HepG2 (cell line): Measurements from ENCODE around the gene CYBB. TPM values are rescaled to one million over a fixed set of nuclear protein-coding genes. Genes with fewer than 3 reads are reported as not detected.

ENCODE experiments used
- ATAC-seq: fragments of 200-7000 bp; cut with Tn5 transposase; 3 replicates; pipeline ENCODE4 v1.9.1; 2020; ENCODE audit warnings: mild to moderate bottlenecking, moderate library complexity
- BruUV-seq: library from RNA; stranded (reverse); fragments of 400-500 nt; replicated peaks from 2 replicates; lab custom pipeline; 2021; lab: Mats Ljungman, UMichigan
- CTCF ChIA-PET: fragments of 300-600 bp; formaldehyde crosslinking; extraction: SDS; loops from one replicate; lab custom pipeline; 2021; ENCODE audit warnings: low total read pairs, inconsistent platforms, low intra/inter-chr PET ratio; lab: Yijun Ruan, JAX
- POLR2A ChIA-PET: fragments of 350-600 bp; sonication (Branson Sonifier 250); formaldehyde crosslinking; loops from one replicate; lab custom pipeline; 2020; ENCODE audit warnings: antibody characterized with exemption, inconsistent platforms; lab: Yijun Ruan, JAX
- DNase-seq: peaks from one replicate; pipeline ENCODE4 v3.0.0-alpha.2; 2015; ENCODE audit warnings: low spot score
- FAIRE-seq: peaks from 3 replicates; lab custom pipeline; 2011; peaks lifted over from hg19 to GRCh38; lab: Jason Lieb, UNC
- H2AFZ ChIP-seq: one replicate; pipeline ENCODE4 v1.6.1; 2011; ENCODE audit warnings: low read length, inconsistent platforms
- H3K27ac ChIP-seq: fragments of 300-600 bp; 3 replicates; pipeline ENCODE4 v1.8.0; 2011; ENCODE audit warnings: mixed run types, mild to moderate bottlenecking, mixed read lengths, low read length, inconsistent platforms; ENCODE audit not compliant: insufficient read depth; ENCODE audit errors: extremely low read length
- H3K27me3 ChIP-seq, 2 experiments: fragments of 200-600 bp in 1 of 2; 2 replicates in 1 of 2; 3 replicates in 1 of 2; pipeline versions ENCODE4 v1.6.0 to v1.8.0; 2011; ENCODE audit warnings: low read length in 2 of 2, mild to moderate bottlenecking in 2 of 2, moderate library complexity in 2 of 2, inconsistent platforms in 1 of 2; ENCODE audit not compliant: insufficient read depth in 2 of 2, control insufficient read depth in 1 of 2
- H3K36me3 ChIP-seq, 2 experiments: fragments of 200-600 bp in 1 of 2; replicated peaks in 1 of 2; 2 replicates in 1 of 2; 3 replicates in 1 of 2; pipeline versions ENCODE4 v1.5.1 to v1.8.0; 2011; ENCODE audit warnings: low read length in 2 of 2, inconsistent platforms in 1 of 2; ENCODE audit not compliant: insufficient read depth in 2 of 2, control insufficient read depth in 1 of 2
- H3K4me1 ChIP-seq: 2 replicates; pipeline ENCODE4 v1.5.1; 2012; ENCODE audit warnings: low read length, inconsistent platforms; ENCODE audit not compliant: insufficient read depth
- H3K4me2 ChIP-seq: 2 replicates; pipeline ENCODE4 v1.6.0; 2011; ENCODE audit warnings: low read depth, low read length, inconsistent platforms
- H3K4me3 ChIP-seq, 3 experiments: fragments of 200-600 bp in 1 of 3; sonication (generic), shearing (Covaris generic) in 1 of 3; replicated peaks in 1 of 3; 2 replicates each; pipeline ENCODE4 v1.5.1; 2011 to 2016; ENCODE audit warnings: low read length in 3 of 3, inconsistent platforms in 2 of 3, low read depth in 2 of 3, mild to moderate bottlenecking in 2 of 3, control low read depth in 1 of 3, mixed read lengths in 1 of 3; ENCODE audit not compliant: insufficient read depth in 1 of 3
- H3K79me2 ChIP-seq: one replicate; pipeline ENCODE4 v1.6.1; 2011; ENCODE audit warnings: low read length, inconsistent platforms; ENCODE audit not compliant: insufficient read depth
- H3K9ac ChIP-seq: 2 replicates; pipeline ENCODE4 v1.6.0; 2011; ENCODE audit warnings: mild to moderate bottlenecking, low read depth, low read length, inconsistent platforms; ENCODE audit not compliant: insufficient read depth
- H3K9me3 ChIP-seq: 2 replicates; pipeline ENCODE4 v1.5.1; 2012; ENCODE audit warnings: mild to moderate bottlenecking, low read length
- H4K20me1 ChIP-seq: 2 replicates; pipeline ENCODE4 v1.6.0; 2011; ENCODE audit warnings: inconsistent platforms, mild to moderate bottlenecking, low read length, moderate library complexity; ENCODE audit not compliant: insufficient read depth
- ATF1 ChIP-seq: IDR thresholded peaks from 2 replicates; pipeline ENCODE4 v1.6.1; 2016; ENCODE audit warnings: mild to moderate bottlenecking, control low read depth
- BHLHE40 ChIP-seq: IDR thresholded peaks from 2 replicates; pipeline ENCODE4 v1.6.1; 2011; ENCODE audit warnings: low read length, improper control_type of control experiment
- CREB1 ChIP-seq, 2 experiments: fragments of 450-650 bp in 1 of 2; IDR thresholded peaks; 2 replicates each; pipeline ENCODE4 v1.6.1; 2016 to 2017; ENCODE audit warnings: control low read depth in 1 of 2, mild to moderate bottlenecking in 1 of 2, missing compliant biosample characterization in 1 of 2, missing genetic modification characterization in 1 of 2
- FOXK1 ChIP-seq: sonication (generic); formaldehyde crosslinking; IDR thresholded peaks from 2 replicates; pipeline ENCODE4 v1.4.0; 2020; ENCODE audit warnings: low read depth, missing genetic modification reagents, borderline replicate concordance
- MIER2 ChIP-seq: IDR thresholded peaks from 2 replicates; pipeline ENCODE4 v1.6.1; 2016; ENCODE audit warnings: missing biosample characterization, missing genetic modification reagents
- NR3C1 ChIP-seq: sonication (generic); formaldehyde crosslinking; IDR thresholded peaks from 2 replicates; pipeline ENCODE4 v1.4.0; 2020; ENCODE audit warnings: missing genetic modification reagents
- SKI ChIP-seq: fragments of 450-650 bp; IDR thresholded peaks from one replicate; pipeline ENCODE4 v1.6.1; 2018; ENCODE audit warnings: mild to moderate bottlenecking; ENCODE audit not compliant: partially characterized antibody
- SNAPC5 ChIP-seq: sonication (generic); formaldehyde crosslinking; IDR thresholded peaks from 2 replicates; pipeline ENCODE4 v1.8.1; 2023; ENCODE audit warnings: mild to moderate bottlenecking, missing genetic modification reagents, borderline replicate concordance
- TIGD3 ChIP-seq: sonication (generic); formaldehyde crosslinking; IDR thresholded peaks from 2 replicates; pipeline ENCODE4 v1.5.1; 2020; ENCODE audit warnings: mild to moderate bottlenecking, missing genetic modification reagents, borderline replicate concordance
- ZFP41 ChIP-seq: sonication (generic); formaldehyde crosslinking; IDR thresholded peaks from 2 replicates; pipeline ENCODE4 v1.4.0; 2020; ENCODE audit warnings: mild to moderate bottlenecking, missing genetic modification reagents, borderline replicate concordance
- ZNF160 ChIP-seq: sonication (generic); formaldehyde crosslinking; IDR thresholded peaks from 2 replicates; pipeline ENCODE4 v1.8.0; 2022; ENCODE audit warnings: mild to moderate bottlenecking, inconsistent platforms, missing genetic modification reagents
- ZNF567 ChIP-seq: sonication (generic); formaldehyde crosslinking; IDR thresholded peaks from 2 replicates; pipeline ENCODE4 v1.8.1; 2023; ENCODE audit warnings: mild to moderate bottlenecking, missing genetic modification reagents, borderline replicate concordance
- ZNF644 ChIP-seq: IDR thresholded peaks from 2 replicates; pipeline ENCODE4 v1.6.1; 2016; ENCODE audit warnings: low read depth
- ZNF660 ChIP-seq: sonication (generic); formaldehyde crosslinking; IDR thresholded peaks from 2 replicates; pipeline ENCODE4 v1.5.1; 2020; ENCODE audit warnings: mild to moderate bottlenecking, low read depth, missing genetic modification reagents, borderline replicate concordance
- ZSCAN30 ChIP-seq: sonication (generic); formaldehyde crosslinking; IDR thresholded peaks from 2 replicates; pipeline ENCODE4 v1.5.0; 2020; ENCODE audit warnings: mild to moderate bottlenecking, missing genetic modification reagents
- ZSCAN9 ChIP-seq: IDR thresholded peaks from 2 replicates; pipeline ENCODE4 v1.6.1; 2016; ENCODE audit warnings: borderline replicate concordance
- in situ Hi-C: cut with HindIII; loops from 2 replicates; pipeline ENCODE4 v1.10.0; 2017; ENCODE audit warnings: low pct_unique_long_range_greater_than_20kb; ENCODE audit not compliant: extremely low pct_ligation_motif_present
- intact Hi-C: fragments of 100-400 bp; cut with micrococcal nuclease; formaldehyde crosslinking; loops from one replicate; pipeline ENCODE4 v1.10.0; 2022; ENCODE audit not compliant: unreplicated experiment
- polyA plus RNA-seq, 8 experiments: library from polyadenylated mRNA; depleted of rRNA in 3 of 8; stranded (reverse) in 7 of 8; unstranded in 1 of 8; fragments of >200 nt; fragmentation: Illumina TruSeq in 4 of 8; extraction: Trizol in 4 of 8; gene quantifications; 2 replicates each; pipeline versions ENCODE4 v1.2.1 to v1.2.3, GENCODE V29; 2011 to 2016; ENCODE audit warnings: low read depth in 4 of 8, missing spikeins in 1 of 8, mixed read lengths in 1 of 8; ENCODE audit not compliant: insufficient read depth in 1 of 8
- total RNA-seq, 5 experiments: library from RNA; depleted of rRNA; stranded (reverse); fragments of >200 nt; fragmentation: Illumina TruSeq; extraction: Trizol; gene quantifications; 2 replicates each; pipeline ENCODE4 v1.2.3, GENCODE V29; 2016; ENCODE audit warnings: low read depth in 1 of 5

Gene CYBB
- total and polyA plus RNA-seq, 2 of the 13 experiments (the other 11 are each of a cell fraction or from before 2014, with no cell fraction given) = not detected

- ATAC-seq (no peak), DNase-seq (no peak), FAIRE-seq (no peak)
- TF ChIP-seq NR3C1 (CRISPR knock-in tag) (no peak), ZNF567 (CRISPR knock-in tag) (no peak), ZSCAN9 (CRISPR knock-in tag) (no peak), MIER2 (CRISPR knock-in tag) (no peak), SKI (no peak), ZNF644 (no peak), ZNF160 (CRISPR knock-in tag) (no peak), TIGD3 (CRISPR knock-in tag) (no peak), ZSCAN30 (CRISPR knock-in tag) (no peak), CREB1 (IDR thresholded peaks at IDR 0.05) (no peak), CREB1 (CRISPR knock-in tag; IDR thresholded peaks at IDR 0.05) (no peak), FOXK1 (CRISPR knock-in tag) (no peak), ZFP41 (CRISPR knock-in tag) (no peak), BHLHE40 (no peak), SNAPC5 (no peak), ZNF660 (CRISPR knock-in tag) (no peak), ATF1 (CRISPR knock-in tag) (no peak)
- POLR2A ChIA-PET = no interaction called here
- Histone ChIP-seq H4K20me1 (no peaks in the 10 kb centered on the region), H3K36me3 (no peaks in the 10 kb centered on the region), H3K9me3 (no peaks in the 10 kb centered on the region), H2AFZ (no peak overlapping the region), H3K79me2 (no peaks in the 10 kb centered on the region), H3K27ac (no peak overlapping the region), H3K27me3 (no peaks in the 10 kb centered on the region), H3K4me2 (no peak overlapping the region), H3K4me3 (no peak overlapping the region), H3K4me1 (no peaks in the 10 kb centered on the region), H3K9ac (no peak overlapping the region)
- BruUV-seq = no TSS peak
- intact Hi-C loops = no loop called here
- CTCF ChIA-PET = no interaction called here
- in situ Hi-C loops = no loop called here
Observed at GRCh38 chrX:37765507-37765906, 14.4 kb upstream of the CYBB start.
